Peyer's patch (tissue), 4 donors: ENCODE results near the gene ENAH.

ENCODE experiments used
- POLR2A ChIP-seq, 2 donors: fragments of 450-650 bp; IDR thresholded peaks; one replicate each; pipeline ENCODE4 v1.5.1; 2017; ENCODE audit warnings: antibody characterized with exemption in 2 of 2, mild to moderate bottlenecking in 2 of 2, moderate library complexity in 2 of 2
- TF ChIP-seq, protein P1 (sequence below), 6 experiments: fragments of 450-650 bp in 4 of 6; fragments of 200-600 bp in 2 of 6; sonication (generic) in 1 of 6; IDR thresholded peaks; one replicate each; pipeline ENCODE4 v1.5.1; 2017 to 2019; ENCODE audit warnings: antibody characterized with exemption in 6 of 6, mild to moderate bottlenecking in 3 of 6, moderate library complexity in 1 of 6

DNA sequence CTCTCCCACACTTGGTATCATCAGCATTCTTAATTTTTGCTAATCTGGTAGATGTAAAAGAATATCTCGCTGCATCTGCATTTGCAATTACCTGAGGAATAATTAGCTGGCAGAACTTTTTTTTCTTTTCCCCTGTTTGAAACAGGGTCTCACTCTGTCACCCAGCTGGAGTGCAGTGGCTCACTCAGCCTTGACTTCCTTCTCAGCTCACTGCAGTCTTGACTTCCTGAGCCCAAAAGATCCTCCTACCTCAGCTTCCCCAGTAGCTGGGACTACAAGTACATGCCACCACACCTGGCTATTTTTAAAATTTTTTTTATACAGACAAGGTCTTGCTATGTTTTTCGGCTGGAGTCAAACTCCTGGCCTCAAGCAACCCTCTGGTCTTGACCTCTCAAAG lies 35.4 kb upstream of the ENAH start:
- TF ChIP-seq, protein P1, sequence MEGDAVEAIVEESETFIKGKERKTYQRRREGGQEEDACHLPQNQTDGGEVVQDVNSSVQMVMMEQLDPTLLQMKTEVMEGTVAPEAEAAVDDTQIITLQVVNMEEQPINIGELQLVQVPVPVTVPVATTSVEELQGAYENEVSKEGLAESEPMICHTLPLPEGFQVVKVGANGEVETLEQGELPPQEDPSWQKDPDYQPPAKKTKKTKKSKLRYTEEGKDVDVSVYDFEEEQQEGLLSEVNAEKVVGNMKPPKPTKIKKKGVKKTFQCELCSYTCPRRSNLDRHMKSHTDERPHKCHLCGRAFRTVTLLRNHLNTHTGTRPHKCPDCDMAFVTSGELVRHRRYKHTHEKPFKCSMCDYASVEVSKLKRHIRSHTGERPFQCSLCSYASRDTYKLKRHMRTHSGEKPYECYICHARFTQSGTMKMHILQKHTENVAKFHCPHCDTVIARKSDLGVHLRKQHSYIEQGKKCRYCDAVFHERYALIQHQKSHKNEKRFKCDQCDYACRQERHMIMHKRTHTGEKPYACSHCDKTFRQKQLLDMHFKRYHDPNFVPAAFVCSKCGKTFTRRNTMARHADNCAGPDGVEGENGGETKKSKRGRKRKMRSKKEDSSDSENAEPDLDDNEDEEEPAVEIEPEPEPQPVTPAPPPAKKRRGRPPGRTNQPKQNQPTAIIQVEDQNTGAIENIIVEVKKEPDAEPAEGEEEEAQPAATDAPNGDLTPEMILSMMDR (IDR thresholded peaks at IDR 0.05), result no peak
- no peak for TF ChIP-seq POLR2A (IDR thresholded peaks at IDR 0.05)
